Umbilical cord (tissue), 2 donors: Measurements from ENCODE around the gene PDZK1IP1. TPM values are rescaled to one million over a fixed set of nuclear protein-coding genes. Genes with fewer than 3 reads are reported as not detected.
"Not testable (repeated sequence)": the region's sequence is repeated elsewhere in the genome, so short reads cannot be mapped to it uniquely, and the experiment has no call there.

Experiments used
- DNase-seq: peaks from one replicate; pipeline ENCODE4 v3.0.0-alpha.2; 2015; ENCODE audit warnings: low spot score
- total RNA-seq: library from RNA; depleted of rRNA; stranded (reverse); fragments of >200 nt; gene quantifications from one replicate; pipeline ENCODE4 v1.2.3, GENCODE V29; 2014; ENCODE audit warnings: low replicate concordance; ENCODE audit not compliant: insufficient read depth

PDZK1IP1 gene
- total RNA-seq, 1 donor from 2014 or later: not detected

DNA sequence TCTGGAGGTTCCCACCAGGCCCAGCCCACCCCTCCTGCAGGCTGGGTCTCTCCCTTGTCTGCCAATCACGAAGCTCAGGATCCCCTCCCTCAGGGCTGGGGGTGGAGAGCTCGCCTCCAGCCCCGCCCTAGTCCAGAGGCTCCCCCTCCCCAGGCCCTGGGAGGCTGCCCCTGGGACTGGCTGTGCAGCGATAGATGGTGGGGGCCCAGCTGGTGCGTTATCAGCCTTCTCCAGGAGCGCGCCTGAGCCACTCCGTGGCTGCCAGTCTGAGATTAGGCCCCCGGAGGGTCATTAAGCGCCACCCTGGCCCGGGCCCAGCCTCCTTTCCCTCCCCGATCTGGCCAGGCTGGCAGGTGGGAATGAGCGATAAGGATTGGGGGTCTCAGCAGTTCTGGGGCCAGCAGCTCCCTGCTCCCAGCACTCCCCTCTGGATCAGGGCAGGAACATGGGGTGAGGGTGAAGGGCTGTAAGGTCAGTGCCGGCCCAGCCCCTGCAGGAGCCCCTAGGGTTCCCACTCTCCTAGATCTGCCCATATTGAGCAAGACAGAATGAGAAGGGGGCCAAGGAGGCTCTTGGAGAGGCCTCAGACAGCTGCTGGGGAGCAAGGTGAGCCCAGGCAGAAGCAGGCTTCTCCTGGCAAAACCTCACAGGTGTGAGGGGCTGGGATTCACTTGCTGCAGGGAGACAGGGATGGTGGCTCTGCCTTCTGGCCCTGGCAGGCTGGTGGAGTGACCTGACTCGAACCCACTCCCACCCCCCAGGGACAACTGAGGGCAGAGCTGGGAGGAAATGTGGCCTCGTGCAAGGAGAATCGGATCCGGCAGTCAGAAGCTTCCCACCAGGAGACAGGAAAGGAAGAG, 8.5 kb downstream of the PDZK1IP1 start:
- no peak for DNase-seq

- DNase-seq: no peak
Observed at GRCh38 chr1:47180603-47181094, 9.2 kb downstream of the PDZK1IP1 start.

- no peak for DNase-seq
Observed at GRCh38 chr1:47179988-47180563, 9.8 kb downstream of the PDZK1IP1 start.

- peak; percentile 96 for DNase-seq
Observed at GRCh38 chr1:47179017-47179987, 10.5 kb downstream of the PDZK1IP1 start.

DNA sequence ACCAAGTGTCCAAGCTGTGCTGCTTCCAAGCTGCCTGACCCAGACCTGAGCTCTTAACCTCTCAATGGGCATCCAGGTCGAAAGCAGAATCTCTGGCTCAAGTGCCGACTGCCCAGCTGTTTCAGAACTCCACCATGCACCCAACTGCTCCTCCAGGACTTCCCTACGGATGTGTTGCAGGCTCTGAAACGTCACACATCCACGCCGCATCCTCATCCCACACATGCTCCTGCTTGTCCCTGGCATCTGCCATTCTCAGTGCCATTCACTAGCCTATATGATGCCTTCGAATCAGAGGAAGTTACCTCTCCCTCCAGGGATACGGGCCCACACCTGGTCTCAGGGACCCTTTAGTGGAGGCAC, 11.2 kb downstream of the PDZK1IP1 start:
- no peak for DNase-seq

DNA sequence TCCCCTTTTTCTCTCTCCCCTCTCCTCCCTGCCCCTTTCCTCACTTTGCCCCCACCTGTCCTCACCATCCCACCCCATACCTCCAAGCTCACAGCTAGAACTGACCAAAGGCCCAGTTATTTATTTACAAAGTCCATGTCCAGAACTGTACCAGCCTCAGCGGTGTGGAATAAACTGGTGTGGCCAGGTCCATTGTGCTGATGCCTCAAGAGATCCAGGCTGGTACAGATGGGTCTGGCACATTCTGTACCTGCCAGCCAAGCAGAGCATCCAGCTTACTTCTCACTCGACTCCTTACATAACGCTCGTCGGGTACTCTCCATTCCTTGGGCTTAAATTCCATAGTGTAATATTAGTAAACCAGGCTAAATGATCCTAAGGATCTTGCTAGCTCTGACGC, 11.8 kb downstream of the PDZK1IP1 start:
- DNase-seq: no peak

GRCh38 chr1:47175227-47175934, 14.5 kb downstream of the PDZK1IP1 start:
- peak; percentile 61 for DNase-seq

DNA sequence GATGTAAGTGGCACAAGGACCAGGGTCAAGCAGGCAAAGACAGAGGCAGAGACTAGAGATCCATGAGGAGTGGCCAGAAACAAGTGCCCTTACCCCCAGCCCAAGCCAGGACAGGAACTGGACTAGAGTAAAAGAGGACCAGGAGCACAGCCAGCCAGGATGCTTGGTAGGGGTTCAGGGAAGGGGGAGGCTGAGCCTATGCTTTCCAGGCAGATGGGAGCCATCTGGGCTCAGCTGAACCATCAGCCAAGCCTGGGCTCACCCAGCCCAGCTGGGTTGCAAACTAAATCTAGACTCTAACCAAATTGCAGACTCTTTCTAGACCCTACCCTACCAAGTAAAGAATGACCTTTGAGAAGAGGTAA, 15.2 kb downstream of the PDZK1IP1 start:
- DNase-seq: no peak

DNA sequence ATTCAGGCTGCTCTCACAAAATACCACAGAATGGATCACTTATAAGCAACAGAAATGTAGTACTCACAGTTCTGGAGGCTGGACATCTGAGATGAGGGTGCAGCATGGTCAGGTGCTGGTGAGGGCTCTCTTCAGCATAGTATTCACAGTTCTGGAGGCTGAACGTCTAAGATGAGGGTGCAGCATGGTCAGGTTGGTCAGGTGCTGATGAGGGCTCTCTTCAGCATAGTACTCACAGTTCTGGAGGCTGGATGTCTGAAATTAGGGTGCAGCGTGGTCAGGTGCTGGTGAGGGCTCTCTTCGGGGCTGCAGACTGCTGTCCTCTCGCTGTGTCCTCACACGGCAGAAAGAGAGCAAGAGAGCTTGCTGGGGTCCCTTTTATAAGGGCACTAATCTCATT, 17.1 kb downstream of the PDZK1IP1 start:
- no peak for DNase-seq

DNA sequence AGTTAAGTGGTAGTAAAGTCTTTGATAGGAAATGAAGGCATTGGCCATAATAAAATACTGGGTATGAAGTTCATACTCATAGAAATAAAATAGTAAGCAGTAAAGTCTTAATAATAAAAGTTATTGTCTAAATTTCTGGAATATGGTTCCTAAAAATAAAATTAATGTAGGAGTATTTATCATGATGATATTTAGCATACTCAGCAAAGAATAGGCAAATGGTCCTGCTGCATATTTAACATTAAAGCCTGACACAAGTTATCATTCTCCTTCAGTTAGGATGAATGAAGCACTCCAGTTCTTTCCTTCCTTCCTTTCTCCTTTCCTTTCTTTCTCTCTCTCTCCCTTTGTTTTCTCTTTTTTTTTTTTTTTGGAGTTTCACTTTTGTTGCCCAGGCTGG, 25.3 kb downstream of the PDZK1IP1 start:
- DNase-seq: no peak

DNA sequence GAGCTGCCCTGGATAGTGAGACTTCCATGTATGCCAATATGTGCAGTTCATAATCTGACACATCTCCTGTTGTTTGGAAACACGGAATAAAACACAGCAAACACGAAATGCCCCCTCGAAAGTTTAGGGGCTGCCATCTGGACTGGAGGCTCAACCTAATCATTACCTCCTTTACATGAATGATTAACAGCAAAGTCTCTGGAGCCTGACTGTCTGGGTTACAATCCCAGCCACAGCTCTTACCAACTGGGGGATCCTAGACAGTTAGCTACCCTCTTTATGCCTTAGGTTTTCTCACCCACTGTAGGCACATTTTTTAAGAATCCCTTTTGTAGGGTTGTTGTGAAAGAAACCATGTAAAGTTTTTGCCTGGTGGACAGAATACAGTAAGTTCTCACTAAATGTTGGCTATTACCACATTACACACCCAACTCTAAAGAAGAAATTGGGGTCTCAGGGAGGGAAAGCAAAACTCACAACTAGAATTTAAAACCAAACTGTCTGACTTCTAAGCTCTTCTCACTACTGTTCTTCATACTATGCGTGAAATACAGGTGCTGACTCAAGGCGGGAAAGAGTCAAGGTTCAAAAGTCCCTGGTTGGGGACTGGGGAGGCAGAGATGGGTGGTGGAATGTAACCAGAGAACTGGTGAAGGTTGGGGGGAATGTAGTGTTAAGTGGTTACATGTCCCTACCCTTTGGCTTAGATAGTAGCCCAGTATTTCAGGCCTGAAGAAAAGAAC, 28.4 kb downstream of the PDZK1IP1 start:
- no peak for DNase-seq

DNA sequence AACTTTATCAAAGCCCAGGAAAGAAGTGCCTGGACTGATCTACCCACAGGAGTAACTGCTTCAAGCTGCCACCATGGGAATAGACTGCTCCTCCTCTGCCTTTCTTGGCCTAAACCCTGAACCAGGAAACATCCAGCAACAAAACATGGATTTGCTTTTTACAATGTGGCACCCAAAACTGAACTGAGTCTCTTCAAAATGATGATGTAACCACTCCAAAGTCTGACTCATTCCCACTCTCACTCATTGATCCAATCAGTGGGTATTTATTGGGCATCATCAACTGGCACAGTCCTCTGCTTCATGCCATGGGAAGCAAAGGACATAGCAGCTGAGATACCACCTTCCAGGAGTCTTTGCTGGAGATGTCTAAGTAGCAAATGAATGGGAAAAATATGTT, 29.1 kb downstream of the PDZK1IP1 start:
- no peak for DNase-seq

DNA sequence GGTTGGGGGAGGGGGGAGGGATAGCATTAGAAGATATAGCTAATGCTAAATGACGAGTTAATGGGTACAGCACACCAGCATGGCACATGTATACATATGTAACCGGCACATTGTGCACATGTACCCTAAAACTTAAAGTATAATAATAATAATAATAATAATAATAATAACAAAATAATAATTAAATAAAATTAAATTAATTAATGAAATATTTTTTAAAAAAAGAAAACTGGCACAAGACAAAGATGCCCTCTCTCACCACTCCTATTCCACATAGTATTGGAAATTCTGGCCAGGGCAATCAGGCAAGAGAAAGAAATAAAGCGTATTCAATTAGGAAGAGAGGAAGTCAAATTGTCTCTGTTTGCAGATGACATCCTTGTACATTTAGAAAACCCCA, 31.9 kb downstream of the PDZK1IP1 start:
- DNase-seq: not testable (repeated sequence)

GRCh38 chr1:47156457-47156856, 33.4 kb downstream of the PDZK1IP1 start:
- not testable (repeated sequence) for DNase-seq

DNA sequence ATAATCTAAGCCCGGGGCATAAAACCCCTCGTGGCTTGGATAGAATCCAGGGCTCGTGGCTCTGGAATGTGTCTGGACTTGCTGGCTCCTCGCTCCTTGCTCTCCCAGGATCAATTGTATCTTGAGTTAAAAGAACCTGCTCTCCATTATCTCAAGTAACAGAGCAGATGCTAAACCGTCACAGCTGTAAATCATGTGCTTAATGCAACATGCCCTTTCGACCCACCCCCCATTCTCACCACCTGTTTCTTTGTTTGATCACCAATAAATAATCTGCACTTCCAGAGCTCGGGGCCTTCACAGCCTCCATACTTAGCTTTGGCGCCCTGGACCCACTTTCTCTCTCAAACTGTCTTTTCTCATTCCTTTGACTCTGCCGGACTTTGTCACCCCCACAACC, 40.7 kb downstream of the PDZK1IP1 start:
- DNase-seq: not testable (repeated sequence)

GRCh38 chr1:47147047-47147785, 42.6 kb downstream of the PDZK1IP1 start:
- DNase-seq: no peak

DNA sequence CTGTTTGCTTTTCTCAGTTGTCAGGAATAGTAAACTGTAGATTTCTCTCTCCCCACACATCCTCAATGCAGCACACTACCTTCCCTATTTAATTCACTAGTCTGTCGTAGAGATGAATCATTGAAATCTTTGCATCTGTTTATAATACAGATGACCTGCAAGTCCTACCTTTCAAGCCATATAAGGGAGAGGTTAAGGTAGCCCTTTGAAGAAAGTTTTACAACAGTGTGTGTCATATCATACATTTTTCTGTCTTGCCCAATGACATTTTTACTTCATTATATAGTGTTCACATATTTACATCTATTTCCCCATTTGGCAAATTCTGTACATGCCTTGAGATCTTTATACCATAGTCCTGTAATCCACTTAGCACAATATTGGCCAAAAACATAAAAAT, 43.3 kb downstream of the PDZK1IP1 start:
- not testable (repeated sequence) for DNase-seq

- not testable (repeated sequence) for DNase-seq
Observed at GRCh38 chr1:47143654-47144053, 46.2 kb downstream of the PDZK1IP1 start.

DNA sequence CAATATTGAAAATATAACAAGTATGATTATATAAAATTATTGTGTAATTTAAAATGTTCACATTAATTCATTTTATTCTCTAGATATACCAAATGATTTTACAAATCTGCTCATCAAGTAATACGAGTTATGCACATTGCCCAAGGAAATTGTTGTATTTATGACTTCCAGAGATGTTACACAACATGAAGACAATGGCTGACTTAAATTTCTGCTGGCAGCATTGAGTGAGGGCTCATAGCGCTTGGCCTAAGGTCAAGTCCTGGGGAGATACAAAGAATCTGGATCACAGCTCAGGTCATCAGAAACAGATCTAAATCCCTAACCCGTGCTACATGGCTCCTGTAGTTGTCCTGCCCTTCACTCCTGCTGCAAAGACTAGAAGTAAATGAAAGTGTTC, 49.5 kb downstream of the PDZK1IP1 start:
- DNase-seq: not testable (repeated sequence)
